Right lung (tissue), 5 donors: ENCODE results near the gene NANOS3. TPM values are rescaled to one million over a fixed set of nuclear protein-coding genes. Genes with fewer than 3 reads are reported as not detected.
A peak's percentile ranks its signal among the peaks of the same experiment; 100 is the strongest.
"Not testable (repeated sequence)": the region's sequence is repeated elsewhere in the genome, so short reads cannot be mapped to it uniquely, and the experiment has no call there.

Experiments
- DNase-seq, 2 donors: peaks; one replicate each; pipeline ENCODE4 v3.0.0-alpha.2; 2013
- polyA plus RNA-seq, 5 donors: library from polyadenylated mRNA; unstranded; fragments of 120-200 nt; gene quantifications; one replicate each; pipeline versions ENCODE4 v1.2.1 to v1.2.3, GENCODE V29; 2013; ENCODE audit warnings: inconsistent platforms in 1 of 5, low replicate concordance in 1 of 5; ENCODE audit not compliant: insufficient read length in 5 of 5, insufficient read depth in 1 of 5

NANOS3 gene
- polyA plus RNA-seq, 5 donors, result 1.2 to 4.0 (median 2.1) TPM

- DNase-seq, result peak; percentile 84 to 87
Observed at GRCh38 chr19:13842291-13843103, 34.4 kb upstream of the NANOS3 start.

GRCh38 chr19:13843104-13843921 lies 33.6 kb upstream of the NANOS3 start:
- DNase-seq, result no peak

- DNase-seq, result no peak
Observed at GRCh38 chr19:13844130-13844631, 32.8 kb upstream of the NANOS3 start.

GRCh38 chr19:13846557-13847406 lies 30.2 kb upstream of the NANOS3 start:
- DNase-seq, result peak; percentile 85 to 96

GRCh38 chr19:13847407-13848339 lies 29.3 kb upstream of the NANOS3 start:
- DNase-seq, result peak; percentile 96 to 97

GRCh38 chr19:13848340-13848677 lies 28.6 kb upstream of the NANOS3 start:
- DNase-seq, result no peak

GRCh38 chr19:13848798-13849676 lies 27.9 kb upstream of the NANOS3 start:
- DNase-seq, result no peak

- DNase-seq, result peak; percentile 88 to 89
Observed at GRCh38 chr19:13849991-13850909, 26.7 kb upstream of the NANOS3 start.

- no peak for DNase-seq
Observed at GRCh38 chr19:13850910-13851733, 25.8 kb upstream of the NANOS3 start.

GRCh38 chr19:13851734-13852114 lies 25.2 kb upstream of the NANOS3 start:
- not testable (repeated sequence) for DNase-seq

GRCh38 chr19:13852171-13852707 lies 24.7 kb upstream of the NANOS3 start:
- not testable (repeated sequence) for DNase-seq

- DNase-seq, result no peak
Observed at GRCh38 chr19:13856497-13856896, 20.4 kb upstream of the NANOS3 start.

- no peak for DNase-seq
Observed at GRCh38 chr19:13859361-13859880, 17.5 kb upstream of the NANOS3 start.

- no peak for DNase-seq
Observed at GRCh38 chr19:13860679-13861391, 16.1 kb upstream of the NANOS3 start.

GRCh38 chr19:13861392-13861713 lies 15.6 kb upstream of the NANOS3 start:
- no peak for DNase-seq

- peak; percentile 93 to 95 for DNase-seq
Observed at GRCh38 chr19:13861714-13862531, 15.0 kb upstream of the NANOS3 start.
